Mesenchymal stem cell (in vitro differentiated cells and primary cell): Measurements from ENCODE around the gene ZFP1.

Source experiments
- DNase-seq: peaks from one replicate; pipeline ENCODE4 v3.0.0-alpha.2; 2013
- H2AFZ ChIP-seq: one replicate; pipeline ENCODE4 v1.6.1; 2013; ENCODE audit warnings: low read depth, mild to moderate bottlenecking, control low read depth, inconsistent platforms, low read length, moderate library complexity
- H2AK5ac ChIP-seq: 2 replicates; pipeline ENCODE4 v1.6.1; 2013; ENCODE audit warnings: low read length, moderate library complexity, mild to moderate bottlenecking, inconsistent platforms; ENCODE audit not compliant: severe bottlenecking
- H2BK120ac ChIP-seq: one replicate; pipeline ENCODE4 v1.6.1; 2013; ENCODE audit warnings: low read depth, mild to moderate bottlenecking, inconsistent platforms, low read length, moderate library complexity
- H2BK12ac ChIP-seq, 2 experiments: one replicate each; pipeline ENCODE4 v1.6.1; 2013; ENCODE audit warnings: inconsistent platforms in 2 of 2, low read length in 2 of 2, mild to moderate bottlenecking in 2 of 2, moderate library complexity in 2 of 2, control low read depth in 1 of 2
- H2BK15ac ChIP-seq: one replicate; pipeline ENCODE4 v1.6.1; 2013; ENCODE audit warnings: mild to moderate bottlenecking, low read depth, inconsistent platforms; ENCODE audit not compliant: poor library complexity, severe bottlenecking
- H2BK5ac ChIP-seq: 2 replicates; pipeline ENCODE4 v1.6.1; 2013; ENCODE audit warnings: low read depth, mild to moderate bottlenecking, low read length, control low read depth, inconsistent platforms; ENCODE audit not compliant: poor library complexity, severe bottlenecking
- H3K14ac ChIP-seq, 2 experiments: one replicate each; pipeline ENCODE4 v1.6.1; 2013; ENCODE audit warnings: inconsistent platforms in 2 of 2, low read length in 2 of 2, control low read depth in 1 of 2, mild to moderate bottlenecking in 1 of 2, moderate library complexity in 1 of 2
- H3K18ac ChIP-seq, 2 experiments: one replicate each; pipeline ENCODE4 v1.6.1; 2013; ENCODE audit warnings: inconsistent platforms in 2 of 2, low read length in 2 of 2, control low read depth in 1 of 2, low read depth in 1 of 2, mild to moderate bottlenecking in 1 of 2
- H3K23ac ChIP-seq, 2 experiments: one replicate each; pipeline ENCODE4 v1.6.1; 2013; ENCODE audit warnings: inconsistent platforms in 2 of 2, low read length in 2 of 2, mild to moderate bottlenecking in 2 of 2, moderate library complexity in 2 of 2, control low read depth in 1 of 2
- H3K27ac ChIP-seq: 2 replicates; pipeline ENCODE4 v1.5.1; 2013; ENCODE audit warnings: mild to moderate bottlenecking, moderate library complexity, low read length, control low read depth, inconsistent platforms; ENCODE audit not compliant: poor library complexity, severe bottlenecking
- H3K27me3 ChIP-seq, 2 experiments: 2 replicates each; pipeline versions ENCODE4 v1.6.1 to v1.7.0; 2013; ENCODE audit warnings: low read length in 2 of 2, mild to moderate bottlenecking in 2 of 2, moderate library complexity in 2 of 2, control low read depth in 1 of 2, inconsistent platforms in 1 of 2; ENCODE audit not compliant: control insufficient read depth in 1 of 2, insufficient read depth in 1 of 2
- H3K36me3 ChIP-seq, 2 experiments: 2 replicates each; pipeline versions ENCODE4 v1.6.1 to v1.7.0; 2013; ENCODE audit warnings: low read length in 2 of 2, control low read depth in 1 of 2, inconsistent platforms in 1 of 2, low read depth in 1 of 2, mild to moderate bottlenecking in 1 of 2; ENCODE audit not compliant: insufficient read depth in 2 of 2, control insufficient read depth in 1 of 2
- H3K4ac ChIP-seq, 2 experiments: one replicate each; pipeline ENCODE4 v1.6.1; 2013; ENCODE audit warnings: inconsistent platforms in 2 of 2, low read length in 2 of 2, mild to moderate bottlenecking in 2 of 2, moderate library complexity in 2 of 2, control low read depth in 1 of 2, low read depth in 1 of 2
- H3K4me1 ChIP-seq: 2 replicates; pipeline ENCODE4 v1.6.1; 2013; ENCODE audit warnings: low read depth, low read length, control low read depth; ENCODE audit not compliant: control insufficient read depth, insufficient read depth
- H3K4me2 ChIP-seq: 2 replicates; pipeline ENCODE4 v1.6.1; 2013; ENCODE audit warnings: low read length, mild to moderate bottlenecking, inconsistent platforms; ENCODE audit not compliant: poor library complexity, severe bottlenecking
- H3K4me3 ChIP-seq, 2 experiments: 2 replicates each; pipeline versions ENCODE4 v1.5.1 to v1.7.0; 2013; ENCODE audit warnings: low read length in 2 of 2, mild to moderate bottlenecking in 2 of 2, control low read depth in 1 of 2, low read depth in 1 of 2; ENCODE audit not compliant: insufficient read depth in 1 of 2
- H3K79me1 ChIP-seq: replicated peaks from 2 replicates; pipeline ENCODE4 v1.6.1; 2013; ENCODE audit warnings: mild to moderate bottlenecking, control low read depth, low read length, inconsistent platforms; ENCODE audit not compliant: poor library complexity, severe bottlenecking
- H3K9ac ChIP-seq: 2 replicates; pipeline ENCODE4 v1.7.0; 2013; ENCODE audit warnings: mild to moderate bottlenecking, low read length, moderate library complexity
- H3K9me3 ChIP-seq: 2 replicates; pipeline ENCODE4 v1.7.0; 2013; ENCODE audit warnings: mild to moderate bottlenecking, low read length; ENCODE audit not compliant: control insufficient read depth
- H4K8ac ChIP-seq: one replicate; pipeline ENCODE4 v1.6.1; 2013; ENCODE audit warnings: inconsistent platforms, mild to moderate bottlenecking, low read length, moderate library complexity
- H4K91ac ChIP-seq: one replicate; pipeline ENCODE4 v1.6.1; 2013; ENCODE audit warnings: mild to moderate bottlenecking, low read length, inconsistent platforms
- WGBS: methylation state at CpG from one replicate; pipeline ENCODE4 v1.1.7; 2013; ENCODE audit warnings: mixed read lengths; 5-methylcytosine and 5-hydroxymethylcytosine counted together

ZFP1 gene

GRCh38 chr16:75169899-75170405 lies 21.6 kb downstream of the ZFP1 start:
- peaks cover 96% of the 10 kb centered on the region for H3K9me3 ChIP-seq
- DNase-seq, result no peak
- H2BK5ac ChIP-seq, result no peak overlapping the region
- H2BK120ac ChIP-seq, result no peak overlapping the region
- H4K8ac ChIP-seq, result no peak overlapping the region
- WGBS, result 98% methylated on average over 9 of the region's 10 CpGs
- no peaks in the 10 kb centered on the region for H3K27me3 ChIP-seq
- no peak overlapping the region for H3K4ac ChIP-seq
- no peak overlapping the region for H2BK12ac ChIP-seq
- H4K91ac ChIP-seq, result no peak overlapping the region
- H3K79me1 ChIP-seq, result peaks cover 14% of the 10 kb centered on the region
- no peak overlapping the region for H3K14ac ChIP-seq
- no peaks in the 10 kb centered on the region for H3K4me1 ChIP-seq
- peaks cover 31 to 47% of the 10 kb centered on the region in 2 experiments for H3K36me3 ChIP-seq
- no peak overlapping the region for H3K9ac ChIP-seq
- H3K18ac ChIP-seq, result no peak overlapping the region
- no peak overlapping the region for H2AK5ac ChIP-seq
- no peak overlapping the region for H3K27ac ChIP-seq
- no peak overlapping the region for H2AFZ ChIP-seq
- H2BK15ac ChIP-seq, result no peak overlapping the region
- H3K23ac ChIP-seq, result no peak overlapping the region
- no peak overlapping the region for H3K4me2 ChIP-seq
- peak overlapping the region in 1 of 2 experiments; percentile 55 for H3K4me3 ChIP-seq

- H2BK120ac ChIP-seq, result no peak overlapping the region
- no peak overlapping the region for H4K91ac ChIP-seq
- no peak overlapping the region for H3K14ac ChIP-seq
- no peaks in the 10 kb centered on the region for H3K4me1 ChIP-seq
- H3K4ac ChIP-seq, result no peak overlapping the region
- no peak for DNase-seq
- H3K79me1 ChIP-seq, result peaks cover 5% of the 10 kb centered on the region
- H3K23ac ChIP-seq, result no peak overlapping the region
- H3K27ac ChIP-seq, result no peak overlapping the region
- H3K9me3 ChIP-seq, result peaks cover 91% of the 10 kb centered on the region
- H2BK15ac ChIP-seq, result no peak overlapping the region
- no peak overlapping the region for H2BK5ac ChIP-seq
- H3K9ac ChIP-seq, result no peak overlapping the region
- H3K27me3 ChIP-seq, result no peaks in the 10 kb centered on the region
- no peak overlapping the region for H2AK5ac ChIP-seq
- H2AFZ ChIP-seq, result no peak overlapping the region
- peaks cover 23 to 34% of the 10 kb centered on the region in 2 experiments for H3K36me3 ChIP-seq
- H4K8ac ChIP-seq, result no peak overlapping the region
- H3K4me2 ChIP-seq, result no peak overlapping the region
- H3K18ac ChIP-seq, result no peak overlapping the region
- no peak overlapping the region for H2BK12ac ChIP-seq
- H3K4me3 ChIP-seq, result peak overlapping the region in 1 of 2 experiments; percentile 1
- WGBS, result 97% methylated on average over 4 of the region's 4 CpGs
Observed at GRCh38 chr16:75172578-75172977, 24.3 kb downstream of the ZFP1 start.

- no peak overlapping the region for H3K4ac ChIP-seq
- peaks cover 76% of the 10 kb centered on the region for H3K9me3 ChIP-seq
- H3K23ac ChIP-seq, result no peak overlapping the region
- WGBS, result 93% methylated on average over 3 of the region's 3 CpGs
- peaks cover 9 to 11% of the 10 kb centered on the region in 2 experiments for H3K36me3 ChIP-seq
- H2BK12ac ChIP-seq, result no peak overlapping the region
- no peaks in the 10 kb centered on the region for H3K27me3 ChIP-seq
- no peak overlapping the region for H2BK120ac ChIP-seq
- no peak overlapping the region for H3K9ac ChIP-seq
- no peaks in the 10 kb centered on the region for H3K4me1 ChIP-seq
- no peak overlapping the region for H2BK5ac ChIP-seq
- DNase-seq, result no peak
- no peak overlapping the region for H3K4me3 ChIP-seq
- H3K4me2 ChIP-seq, result no peak overlapping the region
- H3K14ac ChIP-seq, result no peak overlapping the region
- H2AK5ac ChIP-seq, result no peak overlapping the region
- no peaks in the 10 kb centered on the region for H3K79me1 ChIP-seq
- H3K18ac ChIP-seq, result no peak overlapping the region
- H4K8ac ChIP-seq, result no peak overlapping the region
- no peak overlapping the region for H2BK15ac ChIP-seq
- no peak overlapping the region for H2AFZ ChIP-seq
- no peak overlapping the region for H4K91ac ChIP-seq
- no peak overlapping the region for H3K27ac ChIP-seq
Observed at GRCh38 chr16:75175074-75175473, 26.8 kb downstream of the ZFP1 start.

- no peak overlapping the region for H3K14ac ChIP-seq
- peaks cover 74% of the 10 kb centered on the region for H3K9me3 ChIP-seq
- no peak overlapping the region for H3K9ac ChIP-seq
- peaks cover 0 to 10% of the 10 kb centered on the region in 2 experiments for H3K36me3 ChIP-seq
- no peak overlapping the region for H4K91ac ChIP-seq
- no peak overlapping the region for H4K8ac ChIP-seq
- H3K4me1 ChIP-seq, result no peaks in the 10 kb centered on the region
- H3K4me3 ChIP-seq, result no peak overlapping the region
- no peak overlapping the region for H2AFZ ChIP-seq
- no peak overlapping the region for H3K4me2 ChIP-seq
- 95% methylated on average over 2 of the region's 2 CpGs for WGBS
- H2BK15ac ChIP-seq, result no peak overlapping the region
- H2BK12ac ChIP-seq, result no peak overlapping the region
- no peak overlapping the region for H3K23ac ChIP-seq
- H3K27ac ChIP-seq, result no peak overlapping the region
- H2BK120ac ChIP-seq, result no peak overlapping the region
- no peak overlapping the region for H2AK5ac ChIP-seq
- H2BK5ac ChIP-seq, result no peak overlapping the region
- no peak overlapping the region for H3K18ac ChIP-seq
- no peaks in the 10 kb centered on the region for H3K27me3 ChIP-seq
- no peaks in the 10 kb centered on the region for H3K79me1 ChIP-seq
- H3K4ac ChIP-seq, result no peak overlapping the region
- no peak for DNase-seq
Observed at GRCh38 chr16:75176926-75177325, 28.6 kb downstream of the ZFP1 start.
